Type B pancreatic cell (in vitro differentiated cells): ENCODE results near the gene UPK1B. TPM values are rescaled to one million over a fixed set of nuclear protein-coding genes. Genes with fewer than 3 reads are reported as not detected.

Experiments used
- DNase-seq: peaks from one replicate; pipeline ENCODE4 v3.0.0; 2021; ENCODE audit warnings: mixed read lengths; ENCODE audit not compliant: unreplicated experiment; ENCODE audit errors: extremely low spot score
- H3K27ac Mint-ChIP-seq: 2 replicates; pipeline ENCODE4 v1.8.0; 2021; ENCODE audit warnings: mild to moderate bottlenecking, mixed read lengths
- H3K27me3 Mint-ChIP-seq: 2 replicates; pipeline ENCODE4 v1.8.0; 2021; ENCODE audit warnings: mixed read lengths
- H3K36me3 Mint-ChIP-seq: 2 replicates; pipeline ENCODE4 v1.8.0; 2021; ENCODE audit warnings: mixed read lengths
- H3K4me1 Mint-ChIP-seq: one replicate; pipeline ENCODE4 v1.8.0; 2021; ENCODE audit warnings: mixed read lengths; ENCODE audit not compliant: unreplicated experiment
- H3K4me3 Mint-ChIP-seq: 2 replicates; pipeline ENCODE4 v1.8.0; 2021; ENCODE audit warnings: mild to moderate bottlenecking, mixed read lengths
- H3K9me3 Mint-ChIP-seq: 2 replicates; pipeline ENCODE4 v1.8.0; 2021; ENCODE audit warnings: mixed read lengths
- total RNA-seq: library from RNA; stranded (reverse); gene quantifications from 2 replicates; pipeline ENCODE4 v1.2.1, GENCODE V29; 2021; ENCODE audit warnings: low replicate concordance
- TF ChIP-seq, protein P1 (sequence below): fragments of 200-600 bp; sonication (generic); conservative IDR thresholded peaks from 2 replicates; pipeline ENCODE4 v1.5.0; 2021; ENCODE audit warnings: antibody characterized with exemption, mild to moderate bottlenecking

Gene UPK1B
- total RNA-seq, 1 donor from 2014 or later: 49.2 TPM

DNA sequence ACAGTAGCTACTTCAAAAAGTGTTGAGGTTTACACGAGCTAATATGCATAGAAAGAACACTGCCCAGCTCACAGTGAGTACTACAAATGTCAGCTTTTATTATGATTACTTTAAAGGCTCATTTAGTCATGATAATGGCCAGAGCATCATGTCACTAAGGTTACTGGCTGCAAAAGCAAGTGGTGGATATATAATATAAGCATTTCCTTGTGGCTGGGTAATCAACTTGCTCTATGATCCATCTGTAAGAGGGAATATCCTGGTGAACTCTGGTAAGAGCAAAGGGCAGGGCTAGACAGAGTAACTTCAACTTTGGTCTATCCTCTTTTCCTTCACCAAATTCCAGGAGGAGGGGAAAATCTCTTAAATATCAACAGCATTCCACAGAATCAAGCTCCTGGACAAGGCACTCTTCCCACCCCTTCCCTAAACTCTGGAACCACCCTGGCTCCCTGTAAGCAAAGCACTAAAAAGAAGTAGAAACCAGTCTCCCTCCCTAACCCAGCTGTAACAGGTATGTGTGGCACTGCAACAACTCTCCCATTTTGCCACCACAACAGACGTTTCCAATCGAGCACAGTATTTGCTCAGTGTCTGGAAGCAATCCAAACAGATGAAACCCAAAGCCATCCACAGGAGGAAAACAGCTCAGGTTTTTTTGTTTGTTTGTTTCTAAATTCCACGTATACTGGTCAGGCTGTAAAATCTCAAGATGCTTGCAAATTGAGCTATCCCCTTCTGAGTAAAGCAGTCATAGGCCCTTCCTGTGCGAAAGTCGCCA lies 53.9 kb downstream of the UPK1B start:
- H3K4me3 Mint-ChIP-seq: no peak overlapping the region
- no peaks in the 10 kb centered on the region for H3K27me3 Mint-ChIP-seq
- H3K9me3 Mint-ChIP-seq: no peaks in the 10 kb centered on the region
- H3K4me1 Mint-ChIP-seq: no peaks in the 10 kb centered on the region
- TF ChIP-seq, protein P1, sequence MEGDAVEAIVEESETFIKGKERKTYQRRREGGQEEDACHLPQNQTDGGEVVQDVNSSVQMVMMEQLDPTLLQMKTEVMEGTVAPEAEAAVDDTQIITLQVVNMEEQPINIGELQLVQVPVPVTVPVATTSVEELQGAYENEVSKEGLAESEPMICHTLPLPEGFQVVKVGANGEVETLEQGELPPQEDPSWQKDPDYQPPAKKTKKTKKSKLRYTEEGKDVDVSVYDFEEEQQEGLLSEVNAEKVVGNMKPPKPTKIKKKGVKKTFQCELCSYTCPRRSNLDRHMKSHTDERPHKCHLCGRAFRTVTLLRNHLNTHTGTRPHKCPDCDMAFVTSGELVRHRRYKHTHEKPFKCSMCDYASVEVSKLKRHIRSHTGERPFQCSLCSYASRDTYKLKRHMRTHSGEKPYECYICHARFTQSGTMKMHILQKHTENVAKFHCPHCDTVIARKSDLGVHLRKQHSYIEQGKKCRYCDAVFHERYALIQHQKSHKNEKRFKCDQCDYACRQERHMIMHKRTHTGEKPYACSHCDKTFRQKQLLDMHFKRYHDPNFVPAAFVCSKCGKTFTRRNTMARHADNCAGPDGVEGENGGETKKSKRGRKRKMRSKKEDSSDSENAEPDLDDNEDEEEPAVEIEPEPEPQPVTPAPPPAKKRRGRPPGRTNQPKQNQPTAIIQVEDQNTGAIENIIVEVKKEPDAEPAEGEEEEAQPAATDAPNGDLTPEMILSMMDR: no peak
- DNase-seq: no peak
- H3K27ac Mint-ChIP-seq: no peak overlapping the region
- peaks cover 42% of the 10 kb centered on the region for H3K36me3 Mint-ChIP-seq

DNA sequence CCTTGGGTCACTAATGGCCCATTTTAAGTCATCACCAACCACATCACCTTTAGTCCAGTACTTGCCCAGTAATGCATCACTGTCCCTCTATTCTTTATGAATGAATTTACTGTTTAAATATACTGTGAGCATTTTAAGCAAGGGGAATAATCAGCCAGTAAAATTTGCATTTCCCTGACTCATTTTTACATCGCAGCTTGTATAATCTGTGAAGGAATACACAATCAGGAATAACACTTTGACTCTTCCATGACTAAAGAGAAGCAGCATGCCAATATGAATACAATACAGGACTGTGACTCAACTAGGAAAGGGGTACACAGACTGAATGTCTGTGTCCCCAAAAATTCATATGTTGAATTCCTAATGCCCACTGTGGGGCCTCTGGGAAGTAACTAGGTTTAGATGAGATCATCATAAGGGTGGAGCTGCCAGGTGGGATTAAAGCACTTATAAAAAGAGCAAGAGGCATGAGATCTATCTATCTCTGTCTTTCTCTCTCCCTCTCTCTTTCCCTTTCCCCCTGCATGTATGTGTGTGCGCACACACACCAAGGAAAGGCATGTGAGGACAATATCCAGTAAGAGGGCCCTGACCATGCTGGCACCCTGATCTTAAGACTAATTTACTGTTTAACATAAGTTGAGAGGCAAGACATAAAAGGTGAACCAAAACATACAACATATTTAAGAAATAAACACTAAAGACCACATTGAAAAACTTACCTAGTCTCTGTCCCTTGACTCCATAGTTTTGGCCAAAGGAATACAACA lies 55.2 kb downstream of the UPK1B start:
- TF ChIP-seq, protein P1: no peak
- no peak for DNase-seq
- Mint-ChIP-seq H3K4me3 (no peak overlapping the region), H3K27ac (no peak overlapping the region), H3K36me3 (peaks cover 42% of the 10 kb centered on the region), H3K27me3 (no peaks in the 10 kb centered on the region), H3K9me3 (no peaks in the 10 kb centered on the region), H3K4me1 (no peaks in the 10 kb centered on the region)

DNA sequence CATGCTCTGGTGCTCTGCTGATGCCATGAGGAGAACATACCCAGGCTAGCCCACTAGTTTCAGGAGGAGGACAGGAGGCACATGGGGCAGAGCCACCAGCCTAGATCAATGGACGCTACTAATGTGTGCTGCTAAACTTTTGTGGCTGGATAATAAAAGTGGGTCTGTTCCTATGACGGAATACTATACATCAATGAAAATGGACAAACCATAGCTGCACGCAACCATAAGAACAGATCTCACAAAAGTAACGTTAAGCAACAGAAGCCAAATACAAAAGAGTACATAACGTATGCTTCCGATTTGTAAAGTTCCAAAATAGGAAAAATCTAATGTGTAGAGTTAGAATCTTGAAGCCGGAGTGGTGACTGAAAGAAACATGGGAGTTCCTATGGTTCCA lies 55.8 kb downstream of the UPK1B start:
- no peak overlapping the region for H3K4me3 Mint-ChIP-seq
- no peak overlapping the region for H3K27ac Mint-ChIP-seq
- H3K27me3 Mint-ChIP-seq: no peaks in the 10 kb centered on the region
- H3K9me3 Mint-ChIP-seq: no peaks in the 10 kb centered on the region
- peaks cover 36% of the 10 kb centered on the region for H3K36me3 Mint-ChIP-seq
- TF ChIP-seq, protein P1: no peak
- H3K4me1 Mint-ChIP-seq: no peaks in the 10 kb centered on the region
- DNase-seq: no peak

DNA sequence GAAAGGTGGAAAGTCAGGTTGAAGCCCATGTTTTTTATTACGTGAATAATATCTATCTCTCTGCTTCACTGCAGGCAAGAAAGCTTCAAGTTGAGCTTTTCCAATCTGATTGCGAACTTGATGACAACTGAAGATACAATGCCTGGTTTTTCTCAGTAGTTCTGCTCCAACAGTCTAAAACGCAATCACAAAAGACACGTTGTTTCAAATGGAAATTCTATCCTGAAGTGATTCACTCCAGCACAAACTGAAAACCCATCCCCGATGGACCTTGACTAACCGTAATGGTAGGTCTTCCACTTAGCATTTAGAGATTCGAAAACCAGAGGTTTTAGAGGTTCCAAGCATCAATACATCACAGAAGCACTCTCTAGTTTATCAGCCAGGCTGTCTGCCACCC lies 56.7 kb downstream of the UPK1B start:
- TF ChIP-seq, protein P1: no peak
- no peak overlapping the region for H3K27ac Mint-ChIP-seq
- H3K27me3 Mint-ChIP-seq: no peaks in the 10 kb centered on the region
- no peaks in the 10 kb centered on the region for H3K9me3 Mint-ChIP-seq
- H3K4me3 Mint-ChIP-seq: no peak overlapping the region
- H3K36me3 Mint-ChIP-seq: peaks cover 42% of the 10 kb centered on the region
- no peak for DNase-seq
- H3K4me1 Mint-ChIP-seq: no peaks in the 10 kb centered on the region

DNA sequence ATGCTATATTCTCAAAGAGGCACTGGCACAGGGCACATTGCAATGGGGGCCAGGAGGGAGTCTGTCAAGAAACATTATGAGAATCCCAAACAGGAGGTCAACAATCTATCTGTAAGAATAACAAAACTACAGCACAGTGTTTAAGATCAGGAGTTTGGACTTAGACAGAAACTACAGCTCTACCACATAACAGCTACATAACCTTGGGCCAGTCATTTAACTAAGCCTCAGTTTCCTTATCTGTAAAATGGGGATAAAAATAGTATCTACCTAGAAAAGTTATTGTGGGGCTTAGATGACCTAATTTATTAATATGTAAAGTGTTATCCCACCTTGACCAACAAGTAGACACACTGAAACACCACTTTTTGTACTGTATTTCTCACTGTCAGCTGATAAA lies 57.3 kb downstream of the UPK1B start:
- Mint-ChIP-seq H3K9me3 (no peaks in the 10 kb centered on the region), H3K4me1 (no peaks in the 10 kb centered on the region), H3K4me3 (no peak overlapping the region), H3K36me3 (peaks cover 45% of the 10 kb centered on the region), H3K27me3 (no peaks in the 10 kb centered on the region), H3K27ac (no peak overlapping the region)
- TF ChIP-seq, protein P1: no peak
- no peak for DNase-seq
